HG02981 (cell line): ENCODE measurements around the gene FGF18.

ENCODE experiments used
- ATAC-seq: cut with Tn5 transposase; IDR thresholded peaks from one replicate; pipeline ENCODE4 v1.9.1; 2021; ENCODE audit warnings: mild to moderate bottlenecking, moderate library complexity; ENCODE audit not compliant: unreplicated experiment

The FGF18 gene

DNA sequence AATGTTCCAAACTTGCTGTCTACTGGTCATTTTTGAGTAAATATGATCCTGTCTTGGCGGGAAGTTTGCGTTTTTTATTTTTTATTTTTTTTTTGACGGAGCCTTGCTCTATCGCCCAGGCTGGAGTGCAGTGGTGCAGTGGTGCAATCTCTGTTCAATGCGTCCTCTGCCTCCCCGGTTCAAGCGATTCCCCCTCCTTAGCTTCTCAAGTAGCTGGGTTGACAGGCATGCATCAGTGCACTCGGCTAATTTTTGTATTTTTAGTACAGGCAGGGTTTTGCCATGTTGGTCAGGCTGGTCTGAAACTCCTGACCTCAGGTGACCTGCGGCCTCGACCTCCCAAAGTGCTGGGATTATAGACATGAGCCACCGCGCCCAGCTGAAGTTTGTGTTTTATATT is 45.4 kb downstream of the FGF18 start:
- no peak for ATAC-seq

GRCh38 chr5:171467107-171467506 is 47.7 kb downstream of the FGF18 start:
- no peak for ATAC-seq

GRCh38 chr5:171469326-171469725 is 49.9 kb downstream of the FGF18 start:
- no peak for ATAC-seq

DNA sequence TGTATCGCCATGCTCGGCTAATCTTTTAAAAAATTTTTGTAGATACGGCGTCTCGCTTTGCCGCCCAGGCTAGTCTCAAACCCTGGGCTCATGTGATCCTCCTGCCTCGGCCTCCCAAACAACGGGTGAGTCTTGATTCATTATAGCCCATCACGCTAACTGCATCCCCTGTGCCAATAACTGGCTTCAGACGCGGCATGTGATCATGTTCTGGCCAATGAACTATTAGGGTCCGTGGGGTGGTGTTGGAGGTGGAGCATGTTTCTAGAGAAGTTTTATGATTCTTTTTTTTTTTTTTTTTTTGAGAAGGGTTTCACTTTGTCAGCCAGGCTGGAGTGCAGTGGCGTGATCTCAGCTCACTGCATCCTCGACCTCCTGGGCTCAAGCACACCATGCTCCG is 51.0 kb downstream of the FGF18 start:
- ATAC-seq: no peak

- no peak for ATAC-seq
Measured at GRCh38 chr5:171474230-171474813, 54.9 kb downstream of the FGF18 start.

GRCh38 chr5:171475596-171475995 is 56.1 kb downstream of the FGF18 start:
- no peak for ATAC-seq

- ATAC-seq: no peak
Measured at GRCh38 chr5:171476701-171477100, 57.3 kb downstream of the FGF18 start.

- ATAC-seq: no peak
Measured at GRCh38 chr5:171477101-171477500, 57.7 kb downstream of the FGF18 start.

GRCh38 chr5:171477666-171478065 is 58.2 kb downstream of the FGF18 start:
- no peak for ATAC-seq

GRCh38 chr5:171478946-171479775 is 59.7 kb downstream of the FGF18 start:
- no peak for ATAC-seq

DNA sequence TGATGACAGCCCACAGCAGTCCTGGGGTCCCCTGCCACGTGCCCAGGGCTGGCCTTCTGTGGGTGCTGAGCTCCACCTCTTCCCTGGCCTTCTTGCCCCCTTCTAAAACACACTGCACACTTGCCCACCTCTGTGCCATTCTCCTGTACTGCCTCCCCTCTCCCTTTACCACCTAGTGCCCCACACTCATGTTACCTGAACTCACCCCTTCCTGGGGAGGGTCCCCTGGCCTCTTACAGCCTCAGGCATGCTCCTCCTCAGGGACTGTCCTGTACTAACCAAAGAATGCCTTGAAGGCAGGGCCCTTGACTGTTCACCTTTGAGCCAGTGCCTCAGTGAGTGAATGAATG is 60.3 kb downstream of the FGF18 start:
- no peak for ATAC-seq

GRCh38 chr5:171480239-171480638 is 60.8 kb downstream of the FGF18 start:
- ATAC-seq: no peak

- ATAC-seq: no peak
Measured at GRCh38 chr5:171481571-171482433, 62.4 kb downstream of the FGF18 start.

GRCh38 chr5:171482434-171482730 is 62.9 kb downstream of the FGF18 start:
- no peak for ATAC-seq

DNA sequence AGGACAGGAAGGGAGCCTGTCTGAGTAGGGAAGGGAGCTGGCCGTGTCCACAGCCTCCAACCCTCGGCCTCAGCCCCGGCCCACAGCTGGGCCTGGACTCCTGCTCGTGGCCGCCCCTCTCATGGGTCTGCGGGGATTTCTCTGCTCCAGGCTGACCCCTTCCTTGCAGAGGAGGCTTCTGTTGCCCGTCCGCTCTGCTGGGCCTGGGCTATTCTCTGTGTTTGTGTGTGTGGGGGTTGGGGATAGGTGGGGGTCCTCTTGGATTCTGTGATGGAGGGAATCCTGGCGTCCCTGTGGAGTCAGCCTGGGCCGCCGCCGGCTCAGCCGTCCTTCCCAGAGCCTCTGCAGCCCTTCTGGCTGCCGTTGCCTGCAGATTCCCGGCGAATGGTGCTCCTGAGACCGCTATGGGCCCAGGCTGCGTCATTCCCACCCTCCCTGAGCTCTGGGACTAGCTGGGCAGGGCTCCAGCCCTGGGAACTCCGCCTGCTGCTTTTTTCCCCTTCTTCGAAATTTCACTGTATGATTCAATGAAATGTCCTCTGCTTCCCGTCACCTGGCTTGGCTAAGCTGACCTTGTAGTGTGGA is 64.2 kb downstream of the FGF18 start:
- no peak for ATAC-seq

GRCh38 chr5:171484460-171484899 is 65.0 kb downstream of the FGF18 start:
- ATAC-seq: no peak

GRCh38 chr5:171485668-171486067 is 66.2 kb downstream of the FGF18 start:
- no peak for ATAC-seq

GRCh38 chr5:171486613-171487012 is 67.2 kb downstream of the FGF18 start:
- ATAC-seq: no peak

- no peak for ATAC-seq
Measured at GRCh38 chr5:171488876-171489275, 69.4 kb downstream of the FGF18 start.

DNA sequence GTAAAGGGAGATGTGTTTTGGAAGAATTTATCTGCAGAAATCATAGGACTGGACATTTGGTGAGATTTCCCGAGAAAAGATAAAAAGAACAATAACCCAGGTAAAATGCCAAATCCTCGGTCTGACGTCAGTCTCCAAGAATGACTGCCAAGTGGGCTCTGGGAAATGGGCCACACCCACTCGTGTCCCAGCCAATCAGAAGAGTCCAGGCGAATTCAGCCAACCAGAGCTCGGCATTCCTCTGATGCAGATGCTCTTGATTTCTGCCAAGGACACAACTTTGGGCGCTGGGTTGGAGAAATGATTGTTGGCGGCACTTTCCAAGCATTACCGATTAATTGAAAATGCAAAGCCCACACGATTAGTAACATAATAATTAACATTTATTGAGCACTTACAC is 73.3 kb downstream of the FGF18 start:
- no peak for ATAC-seq

- ATAC-seq: no peak
Measured at GRCh38 chr5:171493646-171494393, 74.4 kb downstream of the FGF18 start.
